Panc1 (cell line): Measurements from ENCODE around the gene TMEM127. TPM values are rescaled to one million over a fixed set of nuclear protein-coding genes. Genes with fewer than 3 reads are reported as not detected.

Experiments
- ATAC-seq: fragments of 200-7000 bp; cut with Tn5 transposase; 2 replicates; pipeline ENCODE4 v1.9.1; 2020; ENCODE audit warnings: mild to moderate bottlenecking, moderate library complexity
- BruUV-seq: library from RNA; stranded (reverse); fragments of 400-500 nt; replicated peaks from 2 replicates; lab custom pipeline; 2021; lab: Mats Ljungman, UMichigan
- CTCF ChIA-PET: fragments of 300-600 bp; sonication (Branson Sonifier 250); formaldehyde crosslinking; loops from one replicate; lab custom pipeline; 2022; ENCODE audit warnings: antibody characterized with exemption; lab: Charles Lee
- POLR2A ChIA-PET: fragments of 300-600 bp; sonication (Branson Sonifier 250); formaldehyde crosslinking; loops from one replicate; lab custom pipeline; 2022; ENCODE audit warnings: antibody characterized with exemption; lab: Charles Lee
- DNase-seq: peaks from one replicate; pipeline ENCODE4 v3.0.0-alpha.2; 2010; ENCODE audit warnings: low read depth, low spot score
- H3K27ac ChIP-seq: 2 replicates; pipeline ENCODE4 v1.5.1; 2011; ENCODE audit warnings: mild to moderate bottlenecking, low read length, inconsistent platforms
- H3K27me3 ChIP-seq: fragments of 200-500 bp; sonication (Bioruptor generic); 2 replicates; pipeline ENCODE4 v1.6.0; 2014; ENCODE audit warnings: low read length, inconsistent platforms; ENCODE audit not compliant: control insufficient read depth, insufficient read depth
- H3K36me3 ChIP-seq: fragments of 200-500 bp; sonication (Bioruptor generic); 2 replicates; pipeline ENCODE4 v1.5.1; 2014; ENCODE audit warnings: inconsistent platforms, mild to moderate bottlenecking, low read length, moderate library complexity; ENCODE audit not compliant: control insufficient read depth, insufficient read depth
- H3K4me1 ChIP-seq: 2 replicates; pipeline ENCODE4 v1.5.1; 2011; ENCODE audit warnings: inconsistent platforms, mild to moderate bottlenecking, low read length, moderate library complexity; ENCODE audit not compliant: control insufficient read depth, insufficient read depth
- H3K4me3 ChIP-seq, 2 experiments: 2 replicates each; pipeline ENCODE4 v1.5.1; 2011 to 2012; ENCODE audit warnings: low read depth in 2 of 2, low read length in 2 of 2, mild to moderate bottlenecking in 2 of 2, inconsistent platforms in 1 of 2, moderate library complexity in 1 of 2
- H3K9me3 ChIP-seq: fragments of 200-500 bp; sonication (Bioruptor generic); 2 replicates; pipeline ENCODE4 v1.5.1; 2014; ENCODE audit warnings: low read depth, mild to moderate bottlenecking, inconsistent platforms, low read length, moderate library complexity; ENCODE audit not compliant: control insufficient read depth, insufficient read depth
- CTCF ChIP-seq: fragments of 450-650 bp; IDR thresholded peaks from 2 replicates; pipeline ENCODE4 v1.5.1; 2017; ENCODE audit warnings: mild to moderate bottlenecking
- POLR2AphosphoS5 ChIP-seq: IDR thresholded peaks from 2 replicates; pipeline ENCODE4 v1.6.1; 2012; ENCODE audit warnings: mild to moderate bottlenecking, low read depth, low read length, moderate library complexity
- REST ChIP-seq, 2 experiments: IDR thresholded peaks; 2 replicates each; pipeline ENCODE4 v1.6.1; 2011 to 2012; ENCODE audit warnings: low read depth in 2 of 2, control low read depth in 1 of 2, low read length in 1 of 2, mild to moderate bottlenecking in 1 of 2, moderate library complexity in 1 of 2; ENCODE audit not compliant: insufficient read depth in 1 of 2
- SIN3A ChIP-seq: IDR thresholded peaks from 2 replicates; pipeline ENCODE4 v1.6.1; 2012; ENCODE audit warnings: low read depth, mild to moderate bottlenecking, low read length, moderate library complexity, borderline replicate concordance; ENCODE audit not compliant: insufficient read depth
- TCF7L2 ChIP-seq: IDR thresholded peaks from 2 replicates; pipeline ENCODE4 v1.6.1; 2011; ENCODE audit warnings: mild to moderate bottlenecking, low read depth, low read length, inconsistent platforms
- in situ Hi-C: cut with HindIII; loops from 2 replicates; pipeline ENCODE4 v1.10.0; 2016; ENCODE audit warnings: low sequenced_read_pairs, low pct_unique_long_range_greater_than_20kb
- intact Hi-C: fragments of 100-400 bp; cut with micrococcal nuclease; formaldehyde crosslinking; loops from one replicate; pipeline ENCODE4 v1.10.0; 2022; ENCODE audit not compliant: unreplicated experiment
- total RNA-seq: library from RNA; stranded (reverse); gene quantifications from one replicate; pipeline ENCODE4 v1.2.1, GENCODE V29; 2021; ENCODE audit not compliant: unreplicated experiment

The TMEM127 gene
- total RNA-seq, 1 experiment from 2014 or later = 63.1 TPM

- no TSS peak for BruUV-seq
- no peak for ATAC-seq
- ChIA-PET POLR2A (no interaction called here), CTCF (interaction anchor here (0.6 kb wide), 1 partner anchor 130 kb away, joined by 3 read pairs; no protein-coding TSS in a partner anchor)
- no peaks in the 10 kb centered on the region for H3K9me3 ChIP-seq
- peaks cover 3% of the 10 kb centered on the region; the same call in 1 of the 2 replicates for H3K36me3 ChIP-seq
- H3K4me3 ChIP-seq = peak overlapping the region; percentile 61 to 94
- H3K27me3 ChIP-seq = no peaks in the 10 kb centered on the region
- peak overlapping the region; percentile 76; the same call in 1 of the 2 replicates for H3K27ac ChIP-seq
- intact Hi-C loops = no loop called here
- in situ Hi-C loops = loop anchor here (25.0 kb wide), 1 partner anchor 105 kb away; no protein-coding TSS in a partner anchor
- TF ChIP-seq SIN3A (no peak), POLR2AphosphoS5 (no peak), CTCF (no peak; the same call in 1 of the 2 replicates), REST (IDR thresholded peaks at IDR 0.05; ENCODE audit: insufficient read depth in 1 of 2, low read depth in 2 of 2, low read length in 1 of 2) (no peak), TCF7L2 (no peak)
- H3K4me1 ChIP-seq = peaks cover 18% of the 10 kb centered on the region
- no peak for DNase-seq
Measured at GRCh38 chr2:96267159-96267971, 1.6 kb upstream of the TMEM127 start.

- Histone ChIP-seq H3K27ac (peak overlapping the region; percentile 77), H3K4me1 (peaks cover 34% of the 10 kb centered on the region), H3K36me3 (peaks cover 3% of the 10 kb centered on the region; the same call in 1 of the 2 replicates), H3K4me3 (peak overlapping the region; percentile 61 to 94), H3K9me3 (no peaks in the 10 kb centered on the region), H3K27me3 (no peaks in the 10 kb centered on the region)
- in situ Hi-C loops (loop anchor here (25.0 kb wide), 1 partner anchor 103 kb away; no protein-coding TSS in a partner anchor), intact Hi-C loops (no loop called here)
- ChIA-PET POLR2A (no interaction called here), CTCF (no interaction called here)
- BruUV-seq = no TSS peak
- TF ChIP-seq TCF7L2 = no peak
- DNase-seq (no peak), ATAC-seq (peak; percentile 35)
Measured at GRCh38 chr2:96265349-96265839, 403 bp downstream of the TMEM127 start.
